Ovary (tissue), 9 donors: ENCODE data around the gene OSBP. TPM values are rescaled to one million over a fixed set of nuclear protein-coding genes. Genes with fewer than 3 reads are reported as not detected.

ENCODE experiments used
- DNase-seq, 5 donors: peaks; one replicate each; pipeline ENCODE4 v3.0.0-alpha.2; 2019 to 2020
- H3K27ac ChIP-seq, 2 donors: fragments of 200-600 bp; one replicate each; pipeline versions ENCODE4 v1.5.1 to v1.8.0; 2019 to 2022
- H3K27me3 ChIP-seq: fragments of 200-600 bp; one replicate; pipeline ENCODE4 v1.8.0; 2022
- H3K36me3 ChIP-seq: fragments of 200-600 bp; sonication (generic); one replicate; pipeline ENCODE4 v1.5.1; 2019
- H3K4me1 ChIP-seq: one replicate; pipeline ENCODE4 v1.8.1; 2013; ENCODE audit warnings: mild to moderate bottlenecking, moderate library complexity; ENCODE audit not compliant: insufficient read depth
- H3K4me3 ChIP-seq: fragments of 200-600 bp; sonication (generic); one replicate; pipeline ENCODE4 v1.5.1; 2017
- H3K9me3 ChIP-seq, 2 donors: fragments of 200-600 bp in 1 of 2; sonication (generic) in 1 of 2; one replicate each; pipeline versions ENCODE4 v1.5.1 to v1.8.1; 2013 to 2019; ENCODE audit warnings: mild to moderate bottlenecking in 1 of 2, moderate library complexity in 1 of 2
- EP300 ChIP-seq: sonication (generic); formaldehyde crosslinking; IDR thresholded peaks from one replicate; pipeline ENCODE4 v1.6.1; 2017; ENCODE audit warnings: antibody characterized with exemption
- POLR2A ChIP-seq: fragments of 450-650 bp; IDR thresholded peaks from one replicate; pipeline ENCODE4 v1.6.1; 2017; ENCODE audit warnings: antibody characterized with exemption, mild to moderate bottlenecking, moderate library complexity
- WGBS, 3 donors: extraction: QIAGEN DNeasy Blood & Tissue Kit in 1 of 3; methylation state at CpG; one replicate each; pipeline versions ENCODE4 v1.1.5 to v1.1.7; 2013 to 2017; 5-methylcytosine and 5-hydroxymethylcytosine counted together
- intact Hi-C, 4 donors: fragments of 100-400 bp; cut with DNase I; formaldehyde crosslinking; loops; one replicate each; pipeline versions ENCODE4 v1.11.0 to v1.15.1; 2022 to 2023
- polyA plus RNA-seq, 2 donors: library from polyadenylated mRNA; stranded (reverse); fragments of 200-250 nt in 1 of 2; fragments of 350-450 nt in 1 of 2; fragmentation: Illumina TruSeq in 1 of 2; extraction: RNeasy Lipid Tissue Mini Kit (QIAGEN cat#74804) in 1 of 2; gene quantifications; one replicate each; pipeline ENCODE4 v1.2.3, GENCODE V29; 2013 to 2014
- total RNA-seq, 7 donors: library from RNA; depleted of rRNA in 2 of 7; stranded (reverse); fragments of >200 nt in 2 of 7; fragmentation: NEBNext Ultra II Directional in 3 of 7; extraction: Animal tissue kit (Norgen Biotek cat#: 25700) in 3 of 7; gene quantifications; one replicate each; pipeline versions ENCODE4 v1.1.0 to v1.2.4, GENCODE V29; 2016 to 2023
- TF ChIP-seq, protein P1 (sequence below), 3 donors: fragments of 450-650 bp in 2 of 3; fragments of 200-600 bp in 1 of 3; IDR thresholded peaks; one replicate each; pipeline versions ENCODE4 v1.5.1 to v1.8.0; 2016 to 2022; ENCODE audit warnings: antibody characterized with exemption in 3 of 3, mild to moderate bottlenecking in 1 of 3
- donor health status: DM: no; HTN: no; CAD: no; lungs with moderate emphysema.
- donor health status: DM: no; HTN: no; CAD: no.
- donor health status: Bipolar disorder and iron deficiency.
- donor health status: DM: yes; HTN: yes; CAD: no.
- donor health status: DM: no; HTN: no; CAD: no.
- donor health status: DM: yes; HTN: yes; CAD: no.

Gene OSBP
- total and polyA plus RNA-seq, 9 donors: 20.5 to 58.0 (median 42.4) TPM

DNA sequence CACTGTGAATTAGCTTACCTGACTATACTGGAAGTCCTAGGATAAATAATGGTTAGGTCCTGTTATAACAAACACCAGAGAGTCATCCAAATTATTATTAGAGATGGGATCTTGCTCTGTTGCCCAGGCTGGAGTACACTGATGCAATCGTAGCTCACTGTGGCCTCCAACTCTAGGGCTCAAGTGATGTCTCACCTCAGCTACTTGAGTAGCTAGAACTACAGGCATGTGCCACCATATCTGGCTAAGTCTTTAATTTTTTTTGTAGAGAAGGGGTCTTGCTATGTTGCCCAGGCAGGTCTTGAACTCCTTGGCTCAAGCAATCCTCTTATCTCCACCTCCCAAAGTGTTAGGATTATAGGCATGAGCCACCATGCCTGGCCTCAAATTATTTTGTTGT, 37.2 kb downstream of the OSBP start:
- Histone ChIP-seq H3K4me1 (peaks cover 2% of the 10 kb centered on the region), H3K36me3 (no peaks in the 10 kb centered on the region), H3K27ac (no peak overlapping the region), H3K4me3 (no peak overlapping the region), H3K9me3 (no peaks in the 10 kb centered on the region), H3K27me3 (no peaks in the 10 kb centered on the region)
- TF ChIP-seq EP300 (no peak), POLR2A (no peak)
- TF ChIP-seq, protein P1, sequence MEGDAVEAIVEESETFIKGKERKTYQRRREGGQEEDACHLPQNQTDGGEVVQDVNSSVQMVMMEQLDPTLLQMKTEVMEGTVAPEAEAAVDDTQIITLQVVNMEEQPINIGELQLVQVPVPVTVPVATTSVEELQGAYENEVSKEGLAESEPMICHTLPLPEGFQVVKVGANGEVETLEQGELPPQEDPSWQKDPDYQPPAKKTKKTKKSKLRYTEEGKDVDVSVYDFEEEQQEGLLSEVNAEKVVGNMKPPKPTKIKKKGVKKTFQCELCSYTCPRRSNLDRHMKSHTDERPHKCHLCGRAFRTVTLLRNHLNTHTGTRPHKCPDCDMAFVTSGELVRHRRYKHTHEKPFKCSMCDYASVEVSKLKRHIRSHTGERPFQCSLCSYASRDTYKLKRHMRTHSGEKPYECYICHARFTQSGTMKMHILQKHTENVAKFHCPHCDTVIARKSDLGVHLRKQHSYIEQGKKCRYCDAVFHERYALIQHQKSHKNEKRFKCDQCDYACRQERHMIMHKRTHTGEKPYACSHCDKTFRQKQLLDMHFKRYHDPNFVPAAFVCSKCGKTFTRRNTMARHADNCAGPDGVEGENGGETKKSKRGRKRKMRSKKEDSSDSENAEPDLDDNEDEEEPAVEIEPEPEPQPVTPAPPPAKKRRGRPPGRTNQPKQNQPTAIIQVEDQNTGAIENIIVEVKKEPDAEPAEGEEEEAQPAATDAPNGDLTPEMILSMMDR (IDR thresholded peaks at IDR 0.05): no peak
- WGBS, 3 donors: 95 to 100% (median 100%) methylated on average over 1 of the region's 1 CpG
- intact Hi-C loops: no loop called here
- DNase-seq: no peak

DNA sequence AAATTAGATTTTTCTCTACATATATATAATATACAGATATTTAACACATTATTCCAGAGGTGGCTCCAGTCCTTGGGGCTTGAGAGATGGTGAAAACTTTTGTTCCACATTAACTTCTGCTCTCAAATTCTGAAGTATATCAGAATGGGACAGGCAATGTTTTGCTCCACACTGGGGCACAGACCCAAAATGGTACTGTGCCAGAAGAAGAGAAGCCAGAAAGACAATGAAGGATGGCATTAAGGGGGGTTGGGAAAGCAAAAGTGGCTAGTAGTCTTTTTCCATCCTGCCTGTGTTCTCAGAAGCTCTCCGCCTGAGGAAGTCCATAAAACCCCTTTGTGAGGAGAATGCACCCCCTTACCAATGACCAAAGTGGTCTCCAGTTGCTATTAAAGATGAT, 40.1 kb downstream of the OSBP start:
- 88 to 100% (median 96%) methylated on average over 1 of the region's 1 CpG for WGBS, 3 donors
- H3K9me3 ChIP-seq: no peaks in the 10 kb centered on the region
- H3K36me3 ChIP-seq: no peaks in the 10 kb centered on the region
- intact Hi-C loops: no loop called here
- H3K27ac ChIP-seq: no peak overlapping the region
- no peak overlapping the region for H3K4me3 ChIP-seq
- H3K27me3 ChIP-seq: no peaks in the 10 kb centered on the region
- peaks cover 2% of the 10 kb centered on the region for H3K4me1 ChIP-seq
- DNase-seq: no peak
- TF ChIP-seq EP300 (no peak), POLR2A (no peak)
- TF ChIP-seq, protein P1 (IDR thresholded peaks at IDR 0.05): no peak

DNA sequence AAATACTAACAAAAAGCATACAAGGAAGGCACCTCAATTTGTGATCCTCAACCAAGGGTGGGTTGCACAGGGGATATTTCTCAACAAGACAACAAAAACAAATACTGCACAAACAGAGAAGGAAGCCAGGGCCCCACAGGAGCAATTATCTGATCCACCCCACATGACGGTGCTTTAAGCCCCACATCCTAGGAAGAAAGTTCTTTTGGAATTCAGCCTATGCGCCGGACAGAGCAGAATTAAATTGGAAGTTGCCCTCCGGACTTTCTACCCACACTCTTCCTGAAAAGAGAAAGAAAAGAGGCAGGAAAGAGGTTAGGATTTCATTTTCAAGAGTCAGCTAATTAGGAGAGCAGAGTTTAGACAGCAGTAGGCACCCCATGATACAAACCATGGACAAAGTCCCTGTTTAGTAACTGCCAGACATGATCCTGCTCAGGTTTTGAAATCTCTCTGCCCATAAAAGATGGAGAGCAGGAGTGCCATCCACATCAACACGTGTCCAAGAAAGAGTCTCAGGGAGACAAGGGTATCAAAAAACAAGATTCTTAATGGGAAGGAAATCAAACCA, 40.6 kb downstream of the OSBP start:
- Histone ChIP-seq H3K36me3 (no peaks in the 10 kb centered on the region), H3K4me3 (no peak overlapping the region), H3K27me3 (no peaks in the 10 kb centered on the region), H3K27ac (peak overlapping the region in 1 of 2 donors; percentile 11), H3K4me1 (peaks cover 2% of the 10 kb centered on the region), H3K9me3 (no peaks in the 10 kb centered on the region)
- DNase-seq: no peak
- 68 to 72% (median 71%) methylated on average over 5 of the region's 5 CpGs for WGBS, 3 donors
- TF ChIP-seq, protein P1 (IDR thresholded peaks at IDR 0.05): no peak
- TF ChIP-seq POLR2A (no peak), EP300 (no peak)
- intact Hi-C loops: no loop called here

DNA sequence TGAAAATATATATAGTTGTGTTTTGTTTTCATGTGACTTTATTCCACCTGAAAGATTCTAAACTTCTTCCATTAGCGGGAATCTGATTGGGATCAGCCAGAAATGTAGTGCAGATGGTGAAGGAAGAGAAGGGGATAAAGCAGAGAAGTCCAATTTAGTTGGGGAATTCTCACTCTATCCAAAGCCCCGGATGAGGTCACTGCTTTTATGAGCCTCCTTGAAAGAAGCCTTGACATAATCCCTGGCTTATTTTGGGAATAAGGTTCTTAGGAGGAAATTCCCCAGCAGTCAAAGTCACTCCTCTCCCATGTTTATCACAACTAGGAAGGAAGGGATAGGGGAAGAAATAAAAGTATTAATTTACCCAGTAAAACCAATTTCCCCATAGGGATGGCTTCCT, 41.1 kb downstream of the OSBP start:
- no peaks in the 10 kb centered on the region for H3K36me3 ChIP-seq
- no peak for DNase-seq

More for the DNA sequence above, 41.1 kb downstream of the OSBP start:
- intact Hi-C loops: no loop called here
- peaks cover 2% of the 10 kb centered on the region for H3K4me1 ChIP-seq
- WGBS, 3 donors: 54 to 59% (median 58%) methylated on average over 2 of the region's 2 CpGs
- no peaks in the 10 kb centered on the region for H3K27me3 ChIP-seq
- H3K4me3 ChIP-seq: no peak overlapping the region
- H3K9me3 ChIP-seq: no peaks in the 10 kb centered on the region
- TF ChIP-seq POLR2A (no peak), EP300 (no peak)
- TF ChIP-seq, protein P1 (IDR thresholded peaks at IDR 0.05): no peak
- H3K27ac ChIP-seq: peak overlapping the region in 1 of 2 donors; percentile 11
